Type B pancreatic cell (in vitro differentiated cells): ENCODE results near the gene C9orf78. TPM values are rescaled to one million over a fixed set of nuclear protein-coding genes. Genes with fewer than 3 reads are reported as not detected.

Source experiments
- DNase-seq: peaks from one replicate; pipeline ENCODE4 v3.0.0; 2021; ENCODE audit warnings: mixed read lengths; ENCODE audit not compliant: unreplicated experiment; ENCODE audit errors: extremely low spot score
- H3K27ac Mint-ChIP-seq: 2 replicates; pipeline ENCODE4 v1.8.0; 2021; ENCODE audit warnings: mild to moderate bottlenecking, mixed read lengths
- H3K27me3 Mint-ChIP-seq: 2 replicates; pipeline ENCODE4 v1.8.0; 2021; ENCODE audit warnings: mixed read lengths
- H3K36me3 Mint-ChIP-seq: 2 replicates; pipeline ENCODE4 v1.8.0; 2021; ENCODE audit warnings: mixed read lengths
- H3K4me1 Mint-ChIP-seq: one replicate; pipeline ENCODE4 v1.8.0; 2021; ENCODE audit warnings: mixed read lengths; ENCODE audit not compliant: unreplicated experiment
- H3K4me3 Mint-ChIP-seq: 2 replicates; pipeline ENCODE4 v1.8.0; 2021; ENCODE audit warnings: mild to moderate bottlenecking, mixed read lengths
- H3K9me3 Mint-ChIP-seq: 2 replicates; pipeline ENCODE4 v1.8.0; 2021; ENCODE audit warnings: mixed read lengths
- CTCF ChIP-seq: fragments of 200-600 bp; sonication (generic); conservative IDR thresholded peaks from 2 replicates; pipeline ENCODE4 v1.5.0; 2021; ENCODE audit warnings: antibody characterized with exemption, mild to moderate bottlenecking
- total RNA-seq: library from RNA; stranded (reverse); gene quantifications from 2 replicates; pipeline ENCODE4 v1.2.1, GENCODE V29; 2021; ENCODE audit warnings: low replicate concordance

The C9orf78 gene
- total RNA-seq, 1 donor from 2014 or later: 35.4 TPM

- Mint-ChIP-seq H3K36me3 (peaks cover 27% of the 10 kb centered on the region), H3K9me3 (no peaks in the 10 kb centered on the region), H3K4me3 (peak overlapping the region; percentile 19), H3K27me3 (no peaks in the 10 kb centered on the region), H3K4me1 (peaks cover 21% of the 10 kb centered on the region), H3K27ac (peak overlapping the region; percentile 93)
- DNase-seq: no peak
- TF ChIP-seq CTCF: no peak
Measured at GRCh38 chr9:129850821-129851550, 15.9 kb upstream of the C9orf78 start.

GRCh38 chr9:129849901-129850300, 14.8 kb upstream of the C9orf78 start:
- DNase-seq: no peak
- TF ChIP-seq CTCF: no peak
- H3K27me3 Mint-ChIP-seq: no peaks in the 10 kb centered on the region
- no peak overlapping the region for H3K4me3 Mint-ChIP-seq
- H3K36me3 Mint-ChIP-seq: peaks cover 27% of the 10 kb centered on the region
- H3K9me3 Mint-ChIP-seq: no peaks in the 10 kb centered on the region
- H3K4me1 Mint-ChIP-seq: peaks cover 21% of the 10 kb centered on the region
- no peak overlapping the region for H3K27ac Mint-ChIP-seq

- H3K36me3 Mint-ChIP-seq: peaks cover 20% of the 10 kb centered on the region
- TF ChIP-seq CTCF: no peak
- no peaks in the 10 kb centered on the region for H3K9me3 Mint-ChIP-seq
- DNase-seq: no peak
- H3K4me1 Mint-ChIP-seq: peaks cover 21% of the 10 kb centered on the region
- H3K27me3 Mint-ChIP-seq: no peaks in the 10 kb centered on the region
- no peak overlapping the region for H3K27ac Mint-ChIP-seq
- H3K4me3 Mint-ChIP-seq: no peak overlapping the region
Measured at GRCh38 chr9:129848712-129849441, 13.8 kb upstream of the C9orf78 start.

- H3K4me3 Mint-ChIP-seq: no peak overlapping the region
Measured at GRCh38 chr9:129845373-129845772, 10.3 kb upstream of the C9orf78 start.

GRCh38 chr9:129841071-129841470, 6.0 kb upstream of the C9orf78 start:
- no peak for TF ChIP-seq CTCF
- H3K4me1 Mint-ChIP-seq: peaks cover 27% of the 10 kb centered on the region
- no peak for DNase-seq
- no peaks in the 10 kb centered on the region for H3K27me3 Mint-ChIP-seq
- H3K36me3 Mint-ChIP-seq: peaks cover 4% of the 10 kb centered on the region
- no peak overlapping the region for H3K27ac Mint-ChIP-seq
- H3K9me3 Mint-ChIP-seq: no peaks in the 10 kb centered on the region
- H3K4me3 Mint-ChIP-seq: no peak overlapping the region

More at GRCh38 chr9:129845373-129845772, 10.3 kb upstream of the C9orf78 start:
- H3K4me1 Mint-ChIP-seq: peaks cover 7% of the 10 kb centered on the region
- no peaks in the 10 kb centered on the region for H3K9me3 Mint-ChIP-seq
- no peaks in the 10 kb centered on the region for H3K27me3 Mint-ChIP-seq
- no peak for DNase-seq
- H3K27ac Mint-ChIP-seq: peak overlapping the region; percentile 64
- no peak for TF ChIP-seq CTCF
- H3K36me3 Mint-ChIP-seq: peaks cover 9% of the 10 kb centered on the region
